ENCODE data around the gene ASB1. TPM values are rescaled to one million over a fixed set of nuclear protein-coding genes. Genes with fewer than 3 reads are reported as not detected.

Gene ASB1
- total and polyA plus RNA-seq, 2 of the 13 experiments (the other 11 are each of a cell fraction or from before 2014, with no cell fraction given) = 48.6 to 49.2 TPM

- Histone ChIP-seq H3K27ac (ENCODE audit: extremely low read length, insufficient read depth, low read length) (no peak overlapping the region), H3K9me3 (ENCODE audit: low read length) (peaks cover 19% of the 10 kb centered on the region; the same call in 1 of the 2 replicates), H3K4me2 (ENCODE audit: low read depth, low read length) (no peak overlapping the region), H3K4me3 (replicated peaks in 1 of 3; ENCODE audit: insufficient read depth in 1 of 3, low read depth in 2 of 3, low read length in 3 of 3) (no peak overlapping the region), H3K4me1 (ENCODE audit: insufficient read depth, low read length) (no peaks in the 10 kb centered on the region), H4K20me1 (ENCODE audit: insufficient read depth, low read length) (no peaks in the 10 kb centered on the region), H2AFZ (ENCODE audit: low read length) (no peak overlapping the region), H3K27me3 (ENCODE audit: control insufficient read depth in 1 of 2, insufficient read depth in 2 of 2, low read length in 2 of 2) (no peaks in the 10 kb centered on the region), H3K36me3 (replicated peaks in 1 of 2; ENCODE audit: control insufficient read depth in 1 of 2, insufficient read depth in 2 of 2, low read length in 2 of 2) (no peaks in the 10 kb centered on the region), H3K9ac (ENCODE audit: insufficient read depth, low read depth, low read length) (no peak overlapping the region), H3K79me2 (ENCODE audit: insufficient read depth, low read length) (no peaks in the 10 kb centered on the region)
- TF ChIP-seq ZNF362 (CRISPR knock-in tag; IDR thresholded peaks at IDR 0.05; ENCODE audit: borderline replicate concordance) = no peak
- no peak for TF ChIP-seq ZFP37 (CRISPR knock-in tag; IDR thresholded peaks at IDR 0.05; ENCODE audit: borderline replicate concordance)
- TF ChIP-seq AHR (CRISPR knock-in tag; IDR thresholded peaks at IDR 0.05) = no peak
- intact Hi-C loops (cut with micrococcal nuclease; ENCODE audit: unreplicated experiment) (no loop called here), in situ Hi-C loops (cut with HindIII; ENCODE audit: extremely low pct_ligation_motif_present, low pct_unique_long_range_greater_than_20kb) (no loop called here)
- WGBS (ENCODE audit: low lambda C conversion rate) = 89% methylated on average over 5 of the region's 5 CpGs
- BruUV-seq (replicated peaks) = no TSS peak
- DNase-seq (ENCODE audit: low spot score) = no peak
- no peak for FAIRE-seq
- ATAC-seq = no peak
- ChIA-PET POLR2A (no interaction called here), CTCF (ENCODE audit: low intra/inter-chr PET ratio, low total read pairs) (no interaction called here)
Measured at GRCh38 chr2:238476258-238476657, 49.5 kb downstream of the ASB1 start.

DNA sequence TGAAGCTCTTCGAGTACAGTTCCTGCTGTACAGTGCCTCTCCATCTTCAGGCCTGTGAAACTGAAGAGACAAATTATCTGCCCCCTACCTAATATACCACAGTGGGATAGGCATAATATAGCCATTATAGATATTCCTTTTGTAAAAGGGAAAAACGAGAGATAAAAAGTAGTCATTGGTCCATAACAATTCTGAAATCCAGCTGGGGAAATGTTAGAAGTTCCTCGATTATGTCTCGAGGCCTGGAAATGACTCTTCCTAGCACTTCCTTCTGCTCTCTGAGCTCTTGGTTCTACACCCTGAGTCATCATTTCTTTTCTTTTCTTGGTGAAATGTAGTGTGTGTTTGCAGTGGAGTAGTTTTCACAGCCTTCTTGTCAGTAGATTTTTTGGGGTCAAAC, 51.5 kb downstream of the ASB1 start:
- no peak for FAIRE-seq
- Histone ChIP-seq H3K27me3 (ENCODE audit: control insufficient read depth in 1 of 2, insufficient read depth in 2 of 2, low read length in 2 of 2) (no peaks in the 10 kb centered on the region), H3K9me3 (ENCODE audit: low read length) (peaks cover 13% of the 10 kb centered on the region; the same call in 1 of the 2 replicates), H3K27ac (ENCODE audit: extremely low read length, insufficient read depth, low read length) (no peak overlapping the region), H3K4me1 (ENCODE audit: insufficient read depth, low read length) (no peaks in the 10 kb centered on the region), H3K4me2 (ENCODE audit: low read depth, low read length) (no peak overlapping the region), H3K79me2 (ENCODE audit: insufficient read depth, low read length) (no peaks in the 10 kb centered on the region), H4K20me1 (ENCODE audit: insufficient read depth, low read length) (no peaks in the 10 kb centered on the region), H3K36me3 (replicated peaks in 1 of 2; ENCODE audit: control insufficient read depth in 1 of 2, insufficient read depth in 2 of 2, low read length in 2 of 2) (no peaks in the 10 kb centered on the region), H2AFZ (ENCODE audit: low read length) (no peak overlapping the region), H3K4me3 (replicated peaks in 1 of 3; ENCODE audit: insufficient read depth in 1 of 3, low read depth in 2 of 3, low read length in 3 of 3) (no peak overlapping the region), H3K9ac (ENCODE audit: insufficient read depth, low read depth, low read length) (no peak overlapping the region)
- in situ Hi-C loops (cut with HindIII; ENCODE audit: extremely low pct_ligation_motif_present, low pct_unique_long_range_greater_than_20kb) = no loop called here
- TF ChIP-seq REXO4 (CRISPR knock-in tag; IDR thresholded peaks at IDR 0.05; ENCODE audit: borderline replicate concordance) = no peak
- TF ChIP-seq MAFK (conservative IDR thresholded peaks at IDR 0.05 in 1 of 2, IDR thresholded peaks at IDR 0.05 in 1 of 2; ENCODE audit: low read length in 2 of 2) = peak in 1 of 2 experiments; percentile 32; a peak in 2 of 4 replicates
- TF ChIP-seq MAFF (IDR thresholded peaks at IDR 0.05; ENCODE audit: low read depth, low read length) = 0 out of 2 replicates have a peak, but pooled peaks have one; percentile 14
- no peak for TF ChIP-seq CAMTA2 (CRISPR knock-in tag; IDR thresholded peaks at IDR 0.05; ENCODE audit: borderline replicate concordance)
- no peak for TF ChIP-seq ZNF337 (CRISPR knock-in tag; IDR thresholded peaks at IDR 0.05; ENCODE audit: borderline replicate concordance, low read depth)
- TF ChIP-seq ZBTB1 (CRISPR knock-in tag; IDR thresholded peaks at IDR 0.05; ENCODE audit: borderline replicate concordance) = no peak
- intact Hi-C loops (cut with micrococcal nuclease; ENCODE audit: unreplicated experiment) = no loop called here
- no TSS peak for BruUV-seq (replicated peaks)
- CTCF ChIA-PET (ENCODE audit: low intra/inter-chr PET ratio, low total read pairs) = no interaction called here
- no peak for ATAC-seq
- POLR2A ChIA-PET = no interaction called here
- DNase-seq (ENCODE audit: low spot score) = no peak
- WGBS (ENCODE audit: low lambda C conversion rate) = 83% methylated on average over 4 of the region's 4 CpGs

Data from HepG2 (cell line).